OCI-LY7 (cell line): ENCODE data around the gene ENDOD1. TPM values are rescaled to one million over a fixed set of nuclear protein-coding genes. Genes with fewer than 3 reads are reported as not detected.

ENCODE experiments used
- BruUV-seq: library from RNA; stranded (reverse); fragments of 400-500 nt; replicated peaks from 2 replicates; lab custom pipeline; 2021; lab: Mats Ljungman, UMichigan
- CTCF ChIA-PET: fragments of 300-600 bp; sonication (Branson Sonifier 250); formaldehyde crosslinking; loops from one replicate; lab custom pipeline; 2022; ENCODE audit warnings: antibody characterized with exemption; ENCODE audit not compliant: unreplicated experiment; lab: Charles Lee
- POLR2A ChIA-PET: fragments of 300-600 bp; sonication (Branson Sonifier 250); formaldehyde crosslinking; loops from one replicate; lab custom pipeline; 2022; ENCODE audit warnings: antibody characterized with exemption; lab: Charles Lee
- DNase-seq: peaks from one replicate; pipeline ENCODE4 v3.0.0-alpha.2; 2015; ENCODE audit warnings: low spot score
- H2AFZ ChIP-seq: fragments of 200-600 bp; sonication (generic), shearing (Covaris generic); 2 replicates; pipeline ENCODE4 v1.6.1; 2014; ENCODE audit warnings: mild to moderate bottlenecking, antibody characterized with exemption, low read length, moderate library complexity
- H3K27ac ChIP-seq: fragments of 200-600 bp; sonication (generic); 2 replicates; pipeline ENCODE4 v1.5.1; 2014; ENCODE audit warnings: mixed run types, low read depth, mild to moderate bottlenecking, moderate library complexity, low read length, inconsistent platforms; ENCODE audit not compliant: poor library complexity, severe bottlenecking
- H3K36me3 ChIP-seq: fragments of 200-600 bp; sonication (generic); 2 replicates; pipeline ENCODE4 v1.6.1; 2014; ENCODE audit warnings: mild to moderate bottlenecking, antibody characterized with exemption, low read length, moderate library complexity, mixed read lengths; ENCODE audit not compliant: insufficient read depth
- H3K4me1 ChIP-seq: fragments of 200-600 bp; sonication (generic); 2 replicates; pipeline ENCODE4 v1.5.1; 2014; ENCODE audit warnings: mild to moderate bottlenecking, low read length; ENCODE audit not compliant: insufficient read depth, poor library complexity, severe bottlenecking
- H3K4me2 ChIP-seq: fragments of 200-600 bp; sonication (generic); 2 replicates; pipeline ENCODE4 v1.6.1; 2014; ENCODE audit warnings: mild to moderate bottlenecking, low read length
- H3K4me3 ChIP-seq: fragments of 200-600 bp; sonication (generic); 2 replicates; pipeline ENCODE4 v1.5.1; 2014; ENCODE audit warnings: mild to moderate bottlenecking, low read depth, low read length; ENCODE audit not compliant: poor library complexity, severe bottlenecking
- H3K79me2 ChIP-seq: fragments of 200-600 bp; sonication (generic); 2 replicates; pipeline ENCODE4 v1.6.1; 2016; ENCODE audit warnings: low read depth, mild to moderate bottlenecking, low read length, moderate library complexity, mixed read lengths; ENCODE audit not compliant: insufficient read depth
- H3K9me2 ChIP-seq: fragments of 200-600 bp; sonication (generic); 2 replicates; pipeline ENCODE4 v1.6.1; 2016; ENCODE audit warnings: mild to moderate bottlenecking, low read length, mixed read lengths; ENCODE audit not compliant: insufficient read depth
- H3K9me3 ChIP-seq: fragments of 200-600 bp; sonication (generic); 2 replicates; pipeline ENCODE4 v1.6.1; 2014; ENCODE audit warnings: mild to moderate bottlenecking, mixed run types, low read length, mixed read lengths
- H4K20me1 ChIP-seq: fragments of 200-600 bp; sonication (generic); 2 replicates; pipeline ENCODE4 v1.6.1; 2014; ENCODE audit warnings: mild to moderate bottlenecking, antibody characterized with exemption, low read length, moderate library complexity, mixed read lengths; ENCODE audit not compliant: insufficient read depth
- EZH2phosphoT487 ChIP-seq: fragments of 200-600 bp; sonication (generic); IDR thresholded peaks from 2 replicates; pipeline ENCODE4 v1.6.1; 2018; ENCODE audit warnings: low read depth, borderline replicate concordance, mild to moderate bottlenecking, mixed run types, antibody characterized with exemption, low read length, moderate library complexity, mixed read lengths
- intact Hi-C: fragments of 100-400 bp; cut with micrococcal nuclease; formaldehyde crosslinking; loops from one replicate; pipeline ENCODE4 v1.10.0; 2022; ENCODE audit not compliant: unreplicated experiment
- total RNA-seq, 2 experiments: library from RNA; depleted of rRNA in 1 of 2; stranded (reverse); fragments of >200 nt in 1 of 2; shearing (Covaris generic) in 1 of 2; gene quantifications; 2 replicates each; pipeline ENCODE4 v1.2.3, GENCODE V29; 2014 to 2022
- TF ChIP-seq, protein P1 (sequence below): fragments of 200-600 bp; sonication (generic); conservative IDR thresholded peaks from 2 replicates; pipeline ENCODE4 v1.5.1; 2014; ENCODE audit warnings: mild to moderate bottlenecking, antibody characterized with exemption, low read length, moderate library complexity, mixed read lengths

ENDOD1 gene
- total RNA-seq, 2 experiments from 2014 or later = 20.4 to 22.5 TPM

DNA sequence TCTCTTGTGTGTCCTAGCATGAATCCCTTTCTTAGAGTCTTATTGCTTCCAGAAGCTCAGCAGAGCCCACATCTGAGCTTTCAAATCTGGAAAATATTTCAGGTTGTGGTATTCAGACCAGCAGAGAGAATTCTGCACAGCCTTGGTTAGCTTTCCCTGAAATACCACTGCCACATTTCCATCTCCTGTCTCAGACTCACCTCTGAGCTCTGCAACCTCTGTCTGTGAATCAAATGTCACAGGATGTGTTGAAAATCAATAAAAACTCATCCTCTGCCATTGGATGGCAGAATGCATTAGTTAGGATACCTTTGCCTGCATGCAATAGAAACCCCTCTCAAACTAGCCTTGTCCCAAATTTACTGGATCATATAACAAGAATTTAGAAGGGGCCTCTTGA is 47.7 kb downstream of the ENDOD1 start:
- ChIA-PET CTCF (interaction anchor here (0.5 to 1.4 kb wide), 4 partner anchors 40 to 357 kb away, joined by 3 to 4 read pairs (median 3); no protein-coding TSS in a partner anchor), POLR2A (interaction anchor here (1.1 to 3.2 kb wide), 5 partner anchors 39 to 90 kb away, joined by 3 to 24 read pairs (median 4); partner anchors contain the start of genes ENDOD1 and SRSF8)
- Histone ChIP-seq H3K36me3 (peaks cover 3% of the 10 kb centered on the region; the same call in 1 of the 2 replicates), H3K79me2 (no peaks in the 10 kb centered on the region), H3K4me2 (no peak overlapping the region), H3K4me3 (no peak overlapping the region), H3K4me1 (no peaks in the 10 kb centered on the region), H3K9me3 (no peaks in the 10 kb centered on the region), H3K27ac (no peak overlapping the region), H3K9me2 (no peaks in the 10 kb centered on the region), H4K20me1 (no peaks in the 10 kb centered on the region), H2AFZ (no peak overlapping the region)
- TF ChIP-seq, protein P1, sequence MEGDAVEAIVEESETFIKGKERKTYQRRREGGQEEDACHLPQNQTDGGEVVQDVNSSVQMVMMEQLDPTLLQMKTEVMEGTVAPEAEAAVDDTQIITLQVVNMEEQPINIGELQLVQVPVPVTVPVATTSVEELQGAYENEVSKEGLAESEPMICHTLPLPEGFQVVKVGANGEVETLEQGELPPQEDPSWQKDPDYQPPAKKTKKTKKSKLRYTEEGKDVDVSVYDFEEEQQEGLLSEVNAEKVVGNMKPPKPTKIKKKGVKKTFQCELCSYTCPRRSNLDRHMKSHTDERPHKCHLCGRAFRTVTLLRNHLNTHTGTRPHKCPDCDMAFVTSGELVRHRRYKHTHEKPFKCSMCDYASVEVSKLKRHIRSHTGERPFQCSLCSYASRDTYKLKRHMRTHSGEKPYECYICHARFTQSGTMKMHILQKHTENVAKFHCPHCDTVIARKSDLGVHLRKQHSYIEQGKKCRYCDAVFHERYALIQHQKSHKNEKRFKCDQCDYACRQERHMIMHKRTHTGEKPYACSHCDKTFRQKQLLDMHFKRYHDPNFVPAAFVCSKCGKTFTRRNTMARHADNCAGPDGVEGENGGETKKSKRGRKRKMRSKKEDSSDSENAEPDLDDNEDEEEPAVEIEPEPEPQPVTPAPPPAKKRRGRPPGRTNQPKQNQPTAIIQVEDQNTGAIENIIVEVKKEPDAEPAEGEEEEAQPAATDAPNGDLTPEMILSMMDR = no peak
- TF ChIP-seq EZH2phosphoT487 = no peak
- no peak for DNase-seq
- BruUV-seq = no TSS peak
- intact Hi-C loops = loop anchor here (10.0 kb wide), 1 partner anchor 352 kb away; no protein-coding TSS in a partner anchor

DNA sequence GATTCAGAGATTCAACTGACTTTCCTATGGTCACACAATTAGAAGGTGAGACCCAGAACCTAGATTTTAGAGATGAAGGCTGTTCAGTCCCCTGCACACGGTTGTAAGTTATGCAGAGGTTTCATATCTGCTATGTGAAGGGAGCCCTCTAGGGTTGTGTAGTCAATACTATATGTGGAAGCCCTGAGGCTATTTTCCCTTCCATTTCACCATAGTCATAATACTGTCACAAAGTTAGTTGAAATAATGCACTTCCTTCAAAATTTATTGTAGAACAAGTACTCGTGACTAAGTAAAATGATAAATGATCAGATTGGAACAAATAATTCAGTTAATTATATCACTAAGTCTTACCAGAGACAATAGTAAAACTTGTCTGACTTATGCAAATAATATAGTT is 48.8 kb downstream of the ENDOD1 start:
- intact Hi-C loops = loop anchor here (1.0 to 10.0 kb wide), 4 partner anchors 46 to 354 kb away; partner anchors contain the start of genes CWC15 and KDM4D
- DNase-seq = peak; percentile 64
- Histone ChIP-seq H4K20me1 (no peaks in the 10 kb centered on the region), H3K79me2 (no peaks in the 10 kb centered on the region), H3K4me2 (no peak overlapping the region), H3K9me3 (no peaks in the 10 kb centered on the region), H3K4me1 (no peaks in the 10 kb centered on the region), H3K9me2 (no peaks in the 10 kb centered on the region), H2AFZ (no peak overlapping the region), H3K27ac (no peak overlapping the region), H3K36me3 (no peaks in the 10 kb centered on the region), H3K4me3 (no peak overlapping the region)
- CTCF ChIA-PET = interaction anchor here (1.1 kb wide), 1 partner anchor 71 kb away, joined by 3 read pairs; no protein-coding TSS in a partner anchor
- POLR2A ChIA-PET = interaction anchor here (0.6 to 3.2 kb wide), 6 partner anchors 8 to 628 kb away, joined by 3 to 24 read pairs (median 4); partner anchors contain the start of genes ENDOD1 and SRSF8
- TF ChIP-seq, protein P1 = peak; percentile 81
- TF ChIP-seq EZH2phosphoT487 = no peak
- BruUV-seq = no TSS peak
